ENCODE results near the gene STARD10.

DNA sequence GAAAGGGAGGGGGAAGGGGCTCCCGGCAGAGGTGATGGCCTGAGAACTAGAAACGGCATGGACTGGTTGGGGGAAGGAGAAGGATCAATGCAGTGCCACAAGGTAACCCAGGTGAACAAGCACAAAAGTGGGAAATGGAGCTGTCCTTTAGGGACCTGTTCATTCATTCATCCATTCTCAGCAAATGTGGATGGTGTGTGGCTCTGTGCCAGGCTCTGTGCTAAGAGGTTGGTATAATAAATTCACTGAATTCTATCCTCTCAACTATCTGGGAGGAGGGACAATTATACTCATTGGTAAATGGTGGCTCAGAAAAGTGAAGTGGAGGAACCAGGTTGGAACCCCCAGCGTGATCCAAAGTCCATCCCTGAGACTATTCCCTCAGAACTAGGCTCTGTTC, 23.0 kb downstream of the STARD10 start:
- no peak for TF ChIP-seq EP300 (IDR thresholded peaks at IDR 0.05)
- TF ChIP-seq, protein P1, sequence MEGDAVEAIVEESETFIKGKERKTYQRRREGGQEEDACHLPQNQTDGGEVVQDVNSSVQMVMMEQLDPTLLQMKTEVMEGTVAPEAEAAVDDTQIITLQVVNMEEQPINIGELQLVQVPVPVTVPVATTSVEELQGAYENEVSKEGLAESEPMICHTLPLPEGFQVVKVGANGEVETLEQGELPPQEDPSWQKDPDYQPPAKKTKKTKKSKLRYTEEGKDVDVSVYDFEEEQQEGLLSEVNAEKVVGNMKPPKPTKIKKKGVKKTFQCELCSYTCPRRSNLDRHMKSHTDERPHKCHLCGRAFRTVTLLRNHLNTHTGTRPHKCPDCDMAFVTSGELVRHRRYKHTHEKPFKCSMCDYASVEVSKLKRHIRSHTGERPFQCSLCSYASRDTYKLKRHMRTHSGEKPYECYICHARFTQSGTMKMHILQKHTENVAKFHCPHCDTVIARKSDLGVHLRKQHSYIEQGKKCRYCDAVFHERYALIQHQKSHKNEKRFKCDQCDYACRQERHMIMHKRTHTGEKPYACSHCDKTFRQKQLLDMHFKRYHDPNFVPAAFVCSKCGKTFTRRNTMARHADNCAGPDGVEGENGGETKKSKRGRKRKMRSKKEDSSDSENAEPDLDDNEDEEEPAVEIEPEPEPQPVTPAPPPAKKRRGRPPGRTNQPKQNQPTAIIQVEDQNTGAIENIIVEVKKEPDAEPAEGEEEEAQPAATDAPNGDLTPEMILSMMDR (IDR thresholded peaks at IDR 0.05), result no peak
- no peak for TF ChIP-seq POLR2AphosphoS5 (IDR thresholded peaks at IDR 0.05)
- no peak for TF ChIP-seq POLR2A (IDR thresholded peaks at IDR 0.05)
